22Rv1 (cell line): ENCODE measurements around the gene FAM200A.

Experiments used
- CTCF ChIP-seq: fragments of 450-650 bp; IDR thresholded peaks from 2 replicates; pipeline ENCODE4 v1.5.1; 2017; ENCODE audit warnings: mild to moderate bottlenecking
- ZFX ChIP-seq: fragments of 450-650 bp; IDR thresholded peaks from 2 replicates; pipeline ENCODE4 v1.6.1; 2017; ENCODE audit warnings: antibody characterized with exemption, borderline replicate concordance

DNA sequence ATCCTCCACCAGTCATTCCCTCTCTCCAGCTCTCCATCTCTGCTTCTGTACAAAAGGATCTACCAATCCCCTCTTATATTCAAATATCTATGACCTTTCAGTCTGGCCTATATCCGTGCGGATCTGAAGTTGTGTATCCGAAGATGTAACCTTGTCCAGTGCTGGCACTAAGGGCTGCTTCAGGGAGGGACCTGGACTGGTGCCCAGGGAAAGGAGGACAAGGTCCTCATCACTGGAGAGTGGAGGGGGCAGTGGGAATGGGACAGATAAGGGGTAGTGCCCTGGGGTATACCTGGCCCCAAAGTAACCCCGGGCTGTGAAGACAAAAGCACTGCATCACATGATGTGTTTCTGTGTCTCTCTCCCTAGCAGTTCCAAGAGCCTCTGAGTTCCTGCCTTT, 47.9 kb upstream of the FAM200A start:
- TF ChIP-seq CTCF (no peak), ZFX (no peak)
